Stimulated activated naive CD4-positive, alpha-beta T cell (primary cell): Measurements from ENCODE around the gene TERT.
"Not testable (repeated sequence)": the region's sequence is repeated elsewhere in the genome, so short reads cannot be mapped to it uniquely, and the experiment has no call there.

Experiments used
- DNase-seq, 6 experiments: peaks; one replicate each; lab custom pipeline; 2025; lab: John Stamatoyannopoulos, UW

Gene TERT

GRCh38 chr5:1240496-1241260 lies 54.2 kb downstream of the TERT start:
- DNase-seq = no peak

GRCh38 chr5:1239505-1240251 lies 55.2 kb downstream of the TERT start:
- no peak for DNase-seq

- no peak for DNase-seq
These were observed 59.0 kb downstream of the TERT start for GRCh38 chr5:1235838-1236237.

GRCh38 chr5:1235379-1235778 lies 59.5 kb downstream of the TERT start:
- DNase-seq = no peak

GRCh38 chr5:1232780-1233179 lies 62.1 kb downstream of the TERT start:
- no peak for DNase-seq

GRCh38 chr5:1231354-1231905 lies 63.4 kb downstream of the TERT start:
- DNase-seq = no peak

GRCh38 chr5:1230551-1230950 lies 64.3 kb downstream of the TERT start:
- no peak for DNase-seq

GRCh38 chr5:1229822-1230221 lies 65.0 kb downstream of the TERT start:
- DNase-seq = no peak

- not testable (repeated sequence) for DNase-seq
These were observed 65.8 kb downstream of the TERT start for GRCh38 chr5:1229023-1229422.

- no peak for DNase-seq
These were observed 66.7 kb downstream of the TERT start for GRCh38 chr5:1228120-1228519.

- no peak for DNase-seq
These were observed 67.2 kb downstream of the TERT start for GRCh38 chr5:1227667-1228066.

GRCh38 chr5:1226839-1227581 lies 67.9 kb downstream of the TERT start:
- DNase-seq = no peak

- no peak for DNase-seq
These were observed 68.6 kb downstream of the TERT start for GRCh38 chr5:1226231-1226630.

GRCh38 chr5:1225081-1225480 lies 69.8 kb downstream of the TERT start, which contains the start of gene SLC6A18:
Gene SLC6A18 (plus strand): TSS chr5:1225381. CDS start chr5:1225478, 97 bp downstream.
- no peak for DNase-seq

GRCh38 chr5:1224631-1225030 lies 70.2 kb downstream of the TERT start:
- no peak for DNase-seq

GRCh38 chr5:1223278-1223670 lies 71.6 kb downstream of the TERT start:
- DNase-seq = no peak

GRCh38 chr5:1222621-1223277 lies 72.1 kb downstream of the TERT start:
- DNase-seq = no peak

GRCh38 chr5:1222147-1222546 lies 72.7 kb downstream of the TERT start:
- DNase-seq = no peak

- DNase-seq = no peak
These were observed 73.1 kb downstream of the TERT start for GRCh38 chr5:1221721-1222120.

- DNase-seq = no peak
These were observed 74.0 kb downstream of the TERT start for GRCh38 chr5:1220831-1221230.

- no peak for DNase-seq
These were observed 74.5 kb downstream of the TERT start for GRCh38 chr5:1220351-1220750.

- no peak for DNase-seq
These were observed 75.1 kb downstream of the TERT start for GRCh38 chr5:1219768-1220100.
